ENCODE results near the gene NECAB3.

GRCh38 chr20:33668466-33669155 lies 5.6 kb downstream of the NECAB3 start:
- TF ChIP-seq CTCF (IDR thresholded peaks at IDR 0.05; ENCODE audit: insufficient read depth, low read length, poor library complexity, severe bottlenecking): no peak
- TF ChIP-seq EZH2phosphoT487 (conservative IDR thresholded peaks at IDR 0.05; ENCODE audit: low read length): no peak
